ENCODE data around the gene HMGB4. TPM values are rescaled to one million over a fixed set of nuclear protein-coding genes. Genes with fewer than 3 reads are reported as not detected.

The HMGB4 gene
- total RNA-seq, 1 experiment from 2014 or later: not detected

DNA sequence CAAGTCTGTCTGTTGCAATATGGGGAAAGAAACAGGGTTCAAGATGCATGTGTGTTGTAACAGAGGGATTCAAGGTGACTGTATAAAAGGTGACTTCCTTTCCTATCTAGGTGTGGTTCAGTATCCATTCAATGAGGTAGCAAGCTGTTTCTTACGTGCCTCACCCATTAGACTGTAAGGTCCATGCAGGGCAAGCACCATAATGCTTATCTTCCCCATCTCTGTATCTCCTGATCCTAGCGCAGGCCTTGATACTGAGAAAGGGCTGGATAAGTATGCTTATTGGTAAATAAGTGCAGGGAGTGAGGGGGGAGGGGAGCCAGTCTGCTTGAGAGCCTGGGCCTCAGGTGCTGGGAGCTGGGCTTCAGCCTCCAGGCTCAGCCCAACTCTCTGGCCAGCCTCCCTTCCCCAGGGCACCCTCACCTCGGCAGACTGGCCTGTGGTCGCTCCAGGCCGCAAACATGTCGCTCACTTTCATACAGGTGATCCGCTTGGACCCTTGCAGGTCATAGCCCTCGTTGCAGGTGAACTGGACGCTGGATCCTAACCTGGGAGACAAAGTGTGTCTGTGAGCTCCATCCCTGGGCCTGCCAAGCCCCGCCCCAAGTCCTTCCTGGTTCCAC, 44.5 kb upstream of the HMGB4 start:
- no peaks in the 10 kb centered on the region for H3K27me3 Mint-ChIP-seq (ENCODE audit: insufficient read depth, unreplicated experiment)
- CTCF ChIA-PET: no interaction called here
- no peaks in the 10 kb centered on the region for H3K4me1 Mint-ChIP-seq (ENCODE audit: insufficient read depth, unreplicated experiment)
- no peak overlapping the region for H3K27ac Mint-ChIP-seq (ENCODE audit: low read depth, unreplicated experiment)
- H3K4me3 Mint-ChIP-seq (ENCODE audit: unreplicated experiment): no peak overlapping the region
- H3K9me3 Mint-ChIP-seq (ENCODE audit: unreplicated experiment): peaks cover 26% of the 10 kb centered on the region
- POLR2A ChIA-PET: no interaction called here
- intact Hi-C loops (cut with micrococcal nuclease): no loop called here
- no TSS peak for BruUV-seq (replicated peaks)
- DNase-seq (ENCODE audit: unreplicated experiment): no peak
- TF ChIP-seq, protein P1, sequence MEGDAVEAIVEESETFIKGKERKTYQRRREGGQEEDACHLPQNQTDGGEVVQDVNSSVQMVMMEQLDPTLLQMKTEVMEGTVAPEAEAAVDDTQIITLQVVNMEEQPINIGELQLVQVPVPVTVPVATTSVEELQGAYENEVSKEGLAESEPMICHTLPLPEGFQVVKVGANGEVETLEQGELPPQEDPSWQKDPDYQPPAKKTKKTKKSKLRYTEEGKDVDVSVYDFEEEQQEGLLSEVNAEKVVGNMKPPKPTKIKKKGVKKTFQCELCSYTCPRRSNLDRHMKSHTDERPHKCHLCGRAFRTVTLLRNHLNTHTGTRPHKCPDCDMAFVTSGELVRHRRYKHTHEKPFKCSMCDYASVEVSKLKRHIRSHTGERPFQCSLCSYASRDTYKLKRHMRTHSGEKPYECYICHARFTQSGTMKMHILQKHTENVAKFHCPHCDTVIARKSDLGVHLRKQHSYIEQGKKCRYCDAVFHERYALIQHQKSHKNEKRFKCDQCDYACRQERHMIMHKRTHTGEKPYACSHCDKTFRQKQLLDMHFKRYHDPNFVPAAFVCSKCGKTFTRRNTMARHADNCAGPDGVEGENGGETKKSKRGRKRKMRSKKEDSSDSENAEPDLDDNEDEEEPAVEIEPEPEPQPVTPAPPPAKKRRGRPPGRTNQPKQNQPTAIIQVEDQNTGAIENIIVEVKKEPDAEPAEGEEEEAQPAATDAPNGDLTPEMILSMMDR (IDR thresholded peaks at IDR 0.05; ENCODE audit: unreplicated experiment): no peak
- no peaks in the 10 kb centered on the region for H3K36me3 Mint-ChIP-seq (ENCODE audit: insufficient read depth, unreplicated experiment)

DNA sequence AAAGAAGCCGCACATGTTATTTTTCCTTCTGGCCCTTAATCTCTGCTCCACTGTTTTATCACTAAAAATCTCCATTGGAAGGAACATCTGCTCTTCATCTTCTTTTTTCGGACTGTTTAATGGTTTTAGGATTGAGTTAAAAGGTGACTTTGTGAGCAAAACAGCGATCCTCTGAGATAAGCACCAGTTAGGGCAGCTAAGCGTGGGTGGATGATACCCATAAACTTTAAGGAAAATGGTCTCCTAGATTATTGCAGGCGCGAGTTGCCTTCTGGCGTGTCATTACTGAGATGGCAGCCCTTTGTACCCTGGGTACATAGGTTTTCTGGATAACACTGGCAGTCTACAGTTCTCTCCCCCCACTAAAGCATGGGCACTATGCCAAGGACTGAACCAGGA, 44.0 kb upstream of the HMGB4 start:
- no TSS peak for BruUV-seq (replicated peaks)
- no peaks in the 10 kb centered on the region for H3K27me3 Mint-ChIP-seq (ENCODE audit: insufficient read depth, unreplicated experiment)
- DNase-seq (ENCODE audit: unreplicated experiment): no peak
- ChIA-PET CTCF (no interaction called here), POLR2A (no interaction called here)
- no peaks in the 10 kb centered on the region for H3K4me1 Mint-ChIP-seq (ENCODE audit: insufficient read depth, unreplicated experiment)
- H3K27ac Mint-ChIP-seq (ENCODE audit: low read depth, unreplicated experiment): no peak overlapping the region
- H3K36me3 Mint-ChIP-seq (ENCODE audit: insufficient read depth, unreplicated experiment): no peaks in the 10 kb centered on the region
- TF ChIP-seq, protein P1 (IDR thresholded peaks at IDR 0.05; ENCODE audit: unreplicated experiment): no peak
- H3K9me3 Mint-ChIP-seq (ENCODE audit: unreplicated experiment): peaks cover 26% of the 10 kb centered on the region
- H3K4me3 Mint-ChIP-seq (ENCODE audit: unreplicated experiment): no peak overlapping the region
- intact Hi-C loops (cut with micrococcal nuclease): no loop called here

DNA sequence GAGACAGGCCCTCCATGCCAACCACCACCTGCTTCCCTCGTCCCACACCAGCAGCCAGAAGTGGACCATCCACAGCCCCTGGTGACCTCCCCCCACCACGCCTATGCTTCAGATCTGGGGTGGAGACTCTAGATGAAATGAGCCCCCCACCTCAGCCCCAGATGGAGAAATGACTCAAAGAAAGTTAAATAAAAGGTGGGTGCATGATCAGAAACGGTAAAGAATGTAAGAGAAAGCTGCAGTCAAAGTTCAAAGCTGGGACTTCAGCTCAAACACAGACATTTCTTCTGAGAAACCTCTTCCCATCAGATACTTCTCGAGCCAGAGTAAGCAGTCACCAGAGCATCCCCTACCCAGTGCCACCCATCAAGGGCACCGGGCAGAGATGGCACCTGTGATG, 43.1 kb upstream of the HMGB4 start:
- peaks cover 30% of the 10 kb centered on the region for H3K9me3 Mint-ChIP-seq (ENCODE audit: unreplicated experiment)
- H3K4me1 Mint-ChIP-seq (ENCODE audit: insufficient read depth, unreplicated experiment): no peaks in the 10 kb centered on the region
- intact Hi-C loops (cut with micrococcal nuclease): no loop called here
- no peak overlapping the region for H3K4me3 Mint-ChIP-seq (ENCODE audit: unreplicated experiment)
- no peaks in the 10 kb centered on the region for H3K27me3 Mint-ChIP-seq (ENCODE audit: insufficient read depth, unreplicated experiment)
- BruUV-seq (replicated peaks): no TSS peak
- ChIA-PET CTCF (interaction anchor here (0.7 kb wide), 1 partner anchor 65 kb away, joined by 3 read pairs; no protein-coding TSS in a partner anchor), POLR2A (no interaction called here)
- no peak for DNase-seq (ENCODE audit: unreplicated experiment)
- H3K27ac Mint-ChIP-seq (ENCODE audit: low read depth, unreplicated experiment): no peak overlapping the region
- TF ChIP-seq, protein P1 (IDR thresholded peaks at IDR 0.05; ENCODE audit: unreplicated experiment): no peak
- no peaks in the 10 kb centered on the region for H3K36me3 Mint-ChIP-seq (ENCODE audit: insufficient read depth, unreplicated experiment)

GRCh38 chr1:33821291-33821690, 42.6 kb upstream of the HMGB4 start:
- BruUV-seq (replicated peaks): no TSS peak
- ChIA-PET POLR2A (no interaction called here), CTCF (interaction anchor here (0.7 to 1.9 kb wide), 2 partner anchors 18 to 64 kb away, joined by 3 to 4 read pairs; no protein-coding TSS in a partner anchor)
- intact Hi-C loops (cut with micrococcal nuclease): no loop called here
- peaks cover 30% of the 10 kb centered on the region for H3K9me3 Mint-ChIP-seq (ENCODE audit: unreplicated experiment)
- no peaks in the 10 kb centered on the region for H3K36me3 Mint-ChIP-seq (ENCODE audit: insufficient read depth, unreplicated experiment)
- H3K27me3 Mint-ChIP-seq (ENCODE audit: insufficient read depth, unreplicated experiment): no peaks in the 10 kb centered on the region
- no peak overlapping the region for H3K4me3 Mint-ChIP-seq (ENCODE audit: unreplicated experiment)
- TF ChIP-seq, protein P1 (IDR thresholded peaks at IDR 0.05; ENCODE audit: unreplicated experiment): no peak
- H3K27ac Mint-ChIP-seq (ENCODE audit: low read depth, unreplicated experiment): no peak overlapping the region
- DNase-seq (ENCODE audit: unreplicated experiment): no peak
- no peaks in the 10 kb centered on the region for H3K4me1 Mint-ChIP-seq (ENCODE audit: insufficient read depth, unreplicated experiment)

Measured in MCF 10A (cell line).